ENCODE measurements around the gene MRPS24. TPM values are rescaled to one million over a fixed set of nuclear protein-coding genes. Genes with fewer than 3 reads are reported as not detected.

Gene MRPS24
- total and polyA plus RNA-seq, 10 of the 15 experiments (the other 5 are each of a cell fraction or from before 2014, with no cell fraction given): 27.6 to 164 (median 106) TPM

- H4K20me1 ChIP-seq (ENCODE audit: control insufficient read depth, insufficient read depth): no peaks in the 10 kb centered on the region
- H3K4me3 ChIP-seq: no peak overlapping the region
- ATAC-seq: no peak
- SMC1A ChIA-PET (ENCODE audit: uncharacterized antibody, unreplicated experiment): no interaction called here
- CTCF ChIA-PET: no interaction called here
- BruUV-seq (replicated peaks): no TSS peak
- peaks cover 2% of the 10 kb centered on the region; the same call in 2 of the 3 replicates for H3K9me3 ChIP-seq (replicated peaks; ENCODE audit: control insufficient read depth, insufficient read depth, low read length)
- in situ Hi-C loops (cut with MboI) (no loop called here), intact Hi-C loops (cut with micrococcal nuclease; ENCODE audit: unreplicated experiment) (no loop called here)
- H3K4me1 ChIP-seq (ENCODE audit: control insufficient read depth, insufficient read depth, low read length): no peaks in the 10 kb centered on the region
- H3K27me3 ChIP-seq (replicated peaks in 1 of 2; ENCODE audit: control insufficient read depth in 2 of 2, insufficient read depth in 2 of 2, low read length in 1 of 2): no peaks in the 10 kb centered on the region
- DNase-seq (ENCODE audit: low read depth, low spot score): no peak
- no peak for FAIRE-seq
- H3K79me2 ChIP-seq (ENCODE audit: control insufficient read depth, insufficient read depth, low read length): no peaks in the 10 kb centered on the region
- RAD21 ChIA-PET (ENCODE audit: unreplicated experiment): no interaction called here
- POLR2A ChIA-PET: interaction anchor here (0.7 kb wide), 1 partner anchor 68 kb away, joined by 3 read pairs; no protein-coding TSS in a partner anchor
- no peak for TF ChIP-seq SMC3 (IDR thresholded peaks at IDR 0.05; ENCODE audit: borderline replicate concordance, low read length)
- no peak for TF ChIP-seq SREBF1 (IDR thresholded peaks at IDR 0.05; ENCODE audit: low read length)
- TF ChIP-seq MAX (IDR thresholded peaks at IDR 0.05; ENCODE audit: low read depth, low read length): no peak
- no peak for TF ChIP-seq PKNOX1 (IDR thresholded peaks at IDR 0.05)
- no peak for TF ChIP-seq GATAD2B (conservative IDR thresholded peaks at IDR 0.05; ENCODE audit: low read depth)
- TF ChIP-seq PBX3 (IDR thresholded peaks at IDR 0.05; ENCODE audit: insufficient replicate concordance, low read depth, low read length): no peak
- no peak for TF ChIP-seq HSF1 (IDR thresholded peaks at IDR 0.05; ENCODE audit: low read depth, low read length)
- no peak for TF ChIP-seq ZBED1 (IDR thresholded peaks at IDR 0.05; ENCODE audit: borderline replicate concordance)
- TF ChIP-seq STAT3 (IDR thresholded peaks at IDR 0.05; ENCODE audit: low read depth, low read length): no peak
- no peak for TF ChIP-seq CBFB (IDR thresholded peaks at IDR 0.05; ENCODE audit: low read depth)
- 61% methylated on average over 4 of the region's 4 CpGs for WGBS (ENCODE audit: insufficient coverage, insufficient replicate concordance, low lambda C conversion rate, missing lambda C conversion rate)
- no peak overlapping the region for H3K9ac ChIP-seq (ENCODE audit: control insufficient read depth, insufficient read depth, low read length)
- H2AFZ ChIP-seq (ENCODE audit: control insufficient read depth, low read depth, low read length): no peak overlapping the region
- no peaks in the 10 kb centered on the region for H3K36me3 ChIP-seq (ENCODE audit: control insufficient read depth in 2 of 2, insufficient read depth in 2 of 2, low read length in 1 of 2)
- no peak overlapping the region for H3K4me2 ChIP-seq (ENCODE audit: control insufficient read depth, insufficient read depth)
- H3K27ac ChIP-seq (ENCODE audit: control insufficient read depth, insufficient read depth): no peak overlapping the region
Observed at GRCh38 chr7:43856316-43856715, 13.0 kb downstream of the MRPS24 start.

Data from GM12878 (cell line).